ENCODE results near the gene SYT13.
"Not testable (repeated sequence)": the region's sequence is repeated elsewhere in the genome, so short reads cannot be mapped to it uniquely, and the experiment has no call there.

Gene SYT13

DNA sequence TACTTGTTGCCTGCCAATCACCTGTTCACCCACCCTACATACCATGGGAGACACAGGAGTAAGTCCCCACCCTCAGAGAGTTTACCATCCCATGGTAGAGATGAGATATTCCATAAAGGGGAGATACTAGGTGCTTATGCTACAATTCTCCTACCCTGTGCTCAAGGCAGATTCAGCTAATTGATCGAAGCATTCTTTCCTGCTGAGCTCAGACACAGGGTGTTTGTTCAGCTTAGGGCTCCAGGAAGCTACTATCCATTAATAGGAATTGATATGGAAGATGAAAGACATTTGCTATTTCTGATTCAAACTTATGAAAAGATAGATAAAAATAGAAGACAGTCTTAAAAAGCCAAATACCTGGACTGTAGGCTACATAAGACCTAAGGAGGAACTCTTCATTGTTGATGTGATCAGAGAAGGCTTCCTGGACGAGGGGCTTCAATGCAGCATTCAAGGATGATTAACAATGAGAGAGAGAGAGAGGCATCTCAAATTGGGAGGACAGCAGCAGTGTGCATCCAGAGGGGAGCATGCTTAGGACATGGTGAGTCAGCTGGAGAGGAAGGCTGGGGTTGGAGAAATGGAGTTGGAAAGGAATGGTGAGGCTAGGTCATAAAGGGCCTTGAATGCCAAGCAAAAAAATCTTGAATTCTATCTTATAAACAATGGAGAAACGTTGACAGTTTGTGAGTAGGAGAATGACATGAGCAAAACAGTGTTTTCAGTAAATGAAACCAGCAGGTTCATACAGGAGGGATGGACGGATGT, 15.0 kb downstream of the SYT13 start:
- DNase-seq: no peak

DNA sequence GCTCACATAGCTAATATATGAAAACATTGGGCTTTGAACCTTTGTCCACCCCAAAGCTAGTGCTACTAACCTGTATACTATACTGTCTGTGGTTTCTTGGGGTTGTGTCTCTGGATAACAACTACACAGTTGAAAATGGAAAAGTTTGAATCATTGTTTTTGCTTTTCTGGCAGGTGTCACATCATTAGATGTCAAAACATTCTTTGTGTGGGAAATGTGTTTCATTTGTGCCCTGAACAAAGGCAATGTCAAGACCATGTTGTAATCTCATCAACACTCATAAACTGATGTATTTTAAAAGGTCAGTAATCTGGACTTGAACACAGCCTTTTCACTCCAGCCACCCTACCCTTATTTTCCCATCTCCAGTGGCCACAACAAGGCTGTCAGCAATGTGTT, 16.5 kb downstream of the SYT13 start:
- DNase-seq: no peak

DNA sequence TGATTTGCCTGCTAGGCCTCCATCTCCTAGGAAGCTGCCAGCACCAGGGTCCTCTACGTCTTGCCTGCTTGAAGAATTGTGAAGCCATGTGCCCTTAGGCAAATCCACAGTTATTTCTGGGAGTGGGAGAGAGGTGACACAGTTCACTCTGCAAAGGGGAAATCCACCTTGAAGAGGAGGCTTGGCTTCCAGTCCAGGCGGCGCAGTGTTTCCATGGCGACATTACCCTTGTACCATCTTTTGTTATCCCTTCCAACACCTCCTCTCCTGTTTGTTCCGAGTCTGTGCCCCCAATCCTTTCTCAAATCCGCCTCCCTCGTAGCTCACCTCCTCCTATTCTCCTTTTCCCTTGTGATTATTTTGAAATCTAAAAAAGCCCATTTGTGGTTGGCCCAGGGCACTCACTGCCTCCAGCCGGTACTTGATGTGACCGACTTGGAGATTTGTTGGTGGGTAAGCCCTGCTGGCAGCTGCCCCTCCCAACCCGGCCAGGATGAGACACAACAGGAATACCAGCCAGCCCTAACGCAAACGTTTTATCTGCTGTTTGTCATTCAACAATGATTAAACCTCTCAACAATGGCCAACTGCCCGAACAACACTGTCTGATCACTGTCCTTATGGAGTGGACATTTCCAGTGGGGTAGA, 18.4 kb downstream of the SYT13 start:
- DNase-seq: no peak

DNA sequence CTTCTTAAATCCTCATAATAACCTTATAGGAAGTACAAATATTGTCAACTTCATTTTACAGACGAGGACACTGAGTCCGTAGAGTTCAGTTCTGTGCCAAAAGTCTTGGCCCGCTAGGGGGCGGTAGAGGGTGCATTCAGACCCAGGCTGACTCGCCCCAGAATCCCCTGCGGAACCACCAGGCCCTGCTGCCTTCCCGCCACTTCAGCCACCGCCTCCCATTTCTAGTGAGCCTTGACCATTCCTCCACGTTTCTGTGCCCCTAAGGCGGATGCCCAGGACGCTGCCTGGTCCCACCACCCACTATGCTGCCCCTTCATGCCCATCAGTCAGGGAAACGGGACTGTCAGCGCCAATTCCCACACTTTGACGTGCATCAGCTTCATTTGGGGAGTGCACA, 19.1 kb downstream of the SYT13 start:
- no peak for DNase-seq

DNA sequence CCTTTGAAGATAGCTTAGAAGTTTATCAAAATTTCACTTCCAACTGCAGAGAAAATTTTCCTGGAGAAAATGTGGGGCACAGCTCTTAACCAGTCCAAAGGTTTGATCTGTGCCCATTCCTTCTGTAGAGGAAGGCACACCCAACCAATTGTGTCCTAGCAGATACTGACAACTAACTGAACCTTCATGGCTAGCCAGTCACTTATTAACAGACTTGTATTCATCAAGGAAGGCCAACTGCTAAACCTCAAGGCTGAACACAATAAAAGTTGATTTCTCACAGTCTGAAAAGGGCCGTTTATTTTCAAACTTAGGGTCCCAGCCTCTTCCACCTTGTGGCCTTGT, 19.5 kb downstream of the SYT13 start:
- DNase-seq: no peak

DNA sequence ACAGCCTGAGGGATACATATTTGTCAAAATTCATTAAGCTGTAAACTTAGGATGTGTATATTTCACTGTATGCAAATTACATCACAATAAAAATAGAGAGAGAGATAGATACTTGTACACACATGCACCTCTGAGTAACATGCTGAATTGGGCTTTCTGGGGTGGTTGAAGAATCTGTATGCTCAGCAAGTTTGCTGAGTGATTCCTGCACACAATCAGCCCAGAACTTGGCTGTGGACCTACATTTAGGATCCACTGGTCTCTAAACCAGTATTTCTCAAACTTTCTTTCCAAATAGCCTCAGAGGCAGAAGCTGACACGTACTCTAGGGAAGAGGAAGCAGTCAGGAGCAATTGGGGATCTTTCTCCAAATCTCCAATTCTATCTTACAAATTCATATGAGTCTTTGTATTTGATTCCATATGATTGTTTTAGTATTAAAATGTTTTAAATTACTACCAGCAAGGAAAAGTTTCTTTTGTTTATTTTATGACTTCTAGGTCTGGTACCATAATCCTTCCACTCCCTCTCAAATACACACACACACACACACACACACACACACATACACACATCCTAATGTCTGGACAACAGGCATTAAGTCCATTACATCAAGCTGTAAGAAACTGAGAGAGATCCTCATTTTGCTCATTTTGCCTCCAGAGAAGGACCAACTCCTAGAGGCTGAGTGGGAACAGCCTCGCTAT, 20.0 kb downstream of the SYT13 start:
- no peak for DNase-seq

DNA sequence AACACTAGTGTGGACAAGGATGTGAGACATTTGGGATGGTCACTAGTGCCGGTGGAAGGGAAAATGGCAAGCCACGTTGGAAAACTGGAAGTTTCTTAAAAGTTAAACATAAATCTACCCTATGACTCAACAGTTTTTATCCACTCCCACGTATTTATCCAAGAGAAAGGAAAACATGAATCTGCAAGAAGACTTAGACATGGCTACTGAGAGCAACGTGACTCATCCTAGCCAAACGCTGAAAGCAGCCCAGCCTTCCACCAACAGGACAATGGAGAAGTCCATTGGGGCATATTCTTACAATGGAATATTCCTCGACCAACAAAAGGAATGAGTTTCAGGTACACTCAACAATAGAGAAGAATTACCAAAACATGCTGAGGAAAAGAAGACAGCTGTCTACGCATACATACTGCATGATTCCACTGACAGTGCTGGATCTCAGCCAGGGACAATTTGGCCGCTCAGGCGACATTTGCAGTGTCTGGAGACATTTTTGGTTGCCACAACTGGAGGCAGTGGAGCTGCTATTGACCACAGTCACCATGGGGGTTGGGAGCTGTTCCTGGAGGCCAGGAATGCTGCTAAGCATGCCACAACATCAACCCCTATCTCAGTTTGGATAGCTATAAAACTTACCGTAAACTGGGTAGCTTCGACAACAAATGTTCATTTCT, 21.2 kb downstream of the SYT13 start:
- peak; percentile 68 for DNase-seq

DNA sequence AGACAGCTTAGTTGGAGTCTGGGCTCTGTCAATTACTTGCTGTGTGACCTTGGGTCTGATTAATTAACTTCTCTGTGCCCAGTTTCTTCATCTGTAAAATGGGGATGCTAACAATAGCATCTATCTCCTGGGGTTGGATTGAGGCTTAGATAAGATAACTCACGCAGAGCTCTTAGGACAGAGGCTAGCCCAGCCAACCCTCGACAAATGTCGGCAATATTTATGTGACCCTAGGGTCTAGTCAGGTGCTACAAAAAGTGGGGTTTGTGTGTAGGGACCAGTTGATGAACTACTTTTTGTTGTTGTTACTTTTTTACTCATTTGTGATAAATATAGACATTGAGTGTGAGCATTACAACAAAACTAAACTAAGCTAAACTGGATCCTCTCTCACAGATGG, 22.4 kb downstream of the SYT13 start:
- no peak for DNase-seq

DNA sequence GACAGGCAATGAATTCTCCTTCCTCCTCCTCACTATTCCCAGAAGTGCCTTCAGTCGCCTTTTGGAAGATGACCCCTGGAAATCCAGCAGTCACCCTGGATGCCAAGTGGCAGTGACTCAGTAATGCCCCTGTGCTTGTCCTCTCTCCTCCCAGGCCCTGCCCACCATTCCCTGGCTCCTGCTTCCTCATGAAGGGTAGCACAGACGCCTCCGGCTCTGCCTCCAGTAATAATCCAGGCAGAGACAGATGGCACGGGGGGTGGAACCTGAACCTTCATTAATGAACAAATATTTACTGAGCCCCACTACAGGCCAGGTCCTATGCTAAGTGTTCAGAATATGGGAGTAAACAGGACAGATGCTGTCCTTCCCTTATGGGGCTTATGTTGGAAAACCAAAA, 23.2 kb downstream of the SYT13 start:
- no peak for DNase-seq

DNA sequence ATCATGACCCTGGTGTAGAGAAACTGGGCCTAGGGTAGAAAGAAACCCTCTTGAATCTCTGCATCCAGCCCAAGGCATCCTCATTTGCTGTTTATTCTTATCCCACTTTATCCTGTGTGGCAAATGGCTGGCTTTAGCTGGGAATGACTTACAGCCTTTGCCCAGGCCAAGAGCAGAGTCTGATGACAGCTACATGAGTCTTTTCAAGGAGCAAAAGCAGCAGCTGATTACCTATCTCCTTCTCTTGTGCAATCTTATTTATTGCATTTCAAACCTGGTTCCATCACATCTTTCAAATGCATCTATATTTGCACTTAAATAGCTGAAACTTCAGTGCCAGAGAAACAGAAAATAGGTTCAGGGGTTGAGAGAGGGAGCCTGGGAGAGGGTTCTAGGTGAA, 26.1 kb downstream of the SYT13 start:
- no peak for DNase-seq

DNA sequence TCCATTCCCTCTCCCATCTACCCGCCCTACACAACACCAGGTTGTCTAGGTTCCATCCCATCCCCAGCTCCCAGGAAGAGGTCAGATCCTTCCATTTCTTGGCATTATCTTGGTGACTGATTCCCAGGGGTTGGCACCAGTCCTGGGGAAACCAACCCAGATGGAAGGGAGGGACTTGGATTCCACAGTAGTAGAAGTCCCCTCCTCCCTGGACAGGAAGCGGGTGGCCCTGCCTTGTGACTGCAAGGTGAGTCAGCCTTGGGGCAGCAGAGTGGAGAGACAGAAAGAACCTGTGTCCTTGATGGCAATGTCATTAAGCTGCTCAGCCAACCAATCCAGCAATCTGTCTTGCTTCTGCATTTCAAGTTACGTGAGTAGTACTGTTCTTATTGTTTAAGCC, 26.5 kb downstream of the SYT13 start:
- DNase-seq: no peak

DNA sequence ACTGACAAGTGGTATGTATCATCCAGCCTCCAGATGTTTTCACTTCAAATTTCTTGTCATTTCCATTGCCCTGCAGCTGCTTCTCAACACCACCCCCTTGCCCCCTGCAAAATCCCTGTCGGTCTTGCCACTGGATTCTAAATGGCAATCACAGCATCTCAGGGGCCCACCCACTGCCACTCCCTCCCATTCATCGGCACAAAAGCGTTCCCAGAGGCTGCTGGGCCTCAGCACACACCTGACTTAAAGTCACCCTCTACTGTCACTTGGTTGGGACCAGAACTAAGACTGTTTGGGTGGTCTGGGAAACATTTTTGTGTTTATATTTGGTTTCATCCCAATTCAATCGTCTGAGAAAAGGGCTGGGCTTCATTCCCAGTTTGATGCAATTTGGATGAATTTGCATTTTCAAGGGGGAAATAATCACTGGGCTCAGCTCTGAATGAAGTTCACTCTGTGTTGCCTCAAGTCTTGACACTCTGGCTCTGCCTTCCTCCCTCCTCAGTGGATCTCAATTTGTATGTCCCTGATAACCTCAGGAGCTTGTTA, 27.1 kb downstream of the SYT13 start:
- no peak for DNase-seq

DNA sequence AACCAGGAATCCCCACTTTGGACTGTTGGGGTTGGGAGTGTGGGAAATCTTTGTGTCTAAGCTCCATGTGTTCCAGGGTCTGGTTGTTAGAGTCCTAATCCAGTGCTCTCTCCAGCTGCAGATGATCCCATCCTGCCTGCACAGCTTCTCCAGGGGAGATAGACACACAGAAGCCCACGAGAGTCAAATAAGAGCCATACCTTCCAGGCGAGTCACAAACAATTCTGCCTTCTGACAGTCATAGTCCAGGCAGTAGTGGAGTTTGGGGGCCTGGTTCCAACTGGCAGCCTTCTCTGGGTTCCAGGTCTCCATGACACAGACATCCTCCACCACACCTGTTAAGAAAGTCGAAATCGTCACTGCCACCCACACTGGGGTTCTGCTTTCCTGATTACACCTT, 32.1 kb downstream of the SYT13 start:
- DNase-seq: peak; percentile 23

DNA sequence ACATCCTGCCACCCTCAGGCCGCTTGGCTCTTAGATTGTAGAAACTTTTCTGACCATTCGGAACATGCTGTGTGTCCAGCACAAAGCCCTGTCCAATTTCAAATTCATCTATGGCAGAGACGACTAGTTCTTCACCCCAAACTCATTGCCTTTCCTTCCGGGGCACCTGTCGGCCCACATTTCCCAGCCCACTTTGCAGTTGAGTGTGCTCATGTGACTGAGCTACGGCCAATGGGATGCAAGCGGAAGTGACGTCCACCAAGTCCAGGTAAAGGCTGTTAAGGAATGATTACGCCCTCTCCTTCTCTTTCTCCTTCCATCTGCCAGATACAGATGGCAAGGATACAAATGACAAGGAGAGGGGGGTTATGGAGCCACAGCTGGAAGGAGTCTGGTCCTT, 32.5 kb downstream of the SYT13 start:
- DNase-seq: no peak

DNA sequence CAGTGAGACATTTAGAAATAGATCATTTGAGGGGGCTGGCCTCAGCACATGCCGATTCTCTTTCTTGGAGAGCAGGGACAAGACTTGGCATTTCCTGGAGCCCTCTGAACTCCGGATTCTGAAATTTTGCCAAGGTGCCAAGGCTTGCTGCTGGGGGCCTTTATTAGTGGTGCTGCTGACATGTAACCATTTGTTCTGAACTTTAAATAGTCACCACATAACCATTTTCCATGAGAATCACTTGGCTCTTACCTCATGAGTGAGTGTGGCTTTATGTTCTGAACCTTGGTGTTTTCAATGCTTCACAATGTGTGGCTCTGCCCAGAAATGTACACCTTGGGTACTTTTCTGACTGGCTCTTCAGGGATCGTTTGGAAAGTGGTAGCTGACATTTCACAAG, 33.3 kb downstream of the SYT13 start:
- DNase-seq: no peak

DNA sequence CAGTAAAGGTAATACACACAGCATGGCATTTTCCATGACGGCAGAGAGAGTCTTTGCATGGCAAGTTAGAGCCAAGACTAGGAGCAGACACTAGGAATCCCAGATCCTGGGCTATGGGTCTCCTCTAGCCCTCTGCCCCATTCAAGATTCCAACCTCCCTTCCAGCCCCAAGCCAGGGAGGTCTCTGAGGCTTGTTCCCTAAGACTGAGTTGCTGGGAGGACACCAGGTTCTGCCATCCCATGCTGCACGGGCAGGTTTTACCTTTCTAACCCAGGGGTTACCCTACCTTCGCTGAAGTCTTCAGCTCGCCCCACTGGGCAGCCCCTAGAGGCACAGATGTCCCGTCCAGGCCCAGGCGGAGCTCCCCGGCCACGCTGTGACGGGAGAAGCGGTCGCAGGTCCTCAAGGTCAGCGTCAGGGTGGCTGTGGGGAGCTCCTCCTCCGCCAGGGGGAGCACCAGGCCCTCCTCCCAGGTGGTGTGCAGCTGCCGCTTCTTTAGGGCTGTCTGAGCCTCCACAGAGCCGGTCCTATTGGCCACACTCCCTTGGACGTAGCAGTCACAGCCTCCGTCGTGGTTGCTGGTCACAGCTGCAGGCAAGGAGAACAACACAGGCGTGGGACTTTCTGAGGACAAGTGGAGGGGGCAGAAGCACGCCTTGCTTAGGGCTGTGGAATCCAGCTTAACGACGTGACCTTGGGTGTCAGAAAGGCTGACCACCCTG, 33.8 kb downstream of the SYT13 start:
- peak; percentile 18 for DNase-seq

DNA sequence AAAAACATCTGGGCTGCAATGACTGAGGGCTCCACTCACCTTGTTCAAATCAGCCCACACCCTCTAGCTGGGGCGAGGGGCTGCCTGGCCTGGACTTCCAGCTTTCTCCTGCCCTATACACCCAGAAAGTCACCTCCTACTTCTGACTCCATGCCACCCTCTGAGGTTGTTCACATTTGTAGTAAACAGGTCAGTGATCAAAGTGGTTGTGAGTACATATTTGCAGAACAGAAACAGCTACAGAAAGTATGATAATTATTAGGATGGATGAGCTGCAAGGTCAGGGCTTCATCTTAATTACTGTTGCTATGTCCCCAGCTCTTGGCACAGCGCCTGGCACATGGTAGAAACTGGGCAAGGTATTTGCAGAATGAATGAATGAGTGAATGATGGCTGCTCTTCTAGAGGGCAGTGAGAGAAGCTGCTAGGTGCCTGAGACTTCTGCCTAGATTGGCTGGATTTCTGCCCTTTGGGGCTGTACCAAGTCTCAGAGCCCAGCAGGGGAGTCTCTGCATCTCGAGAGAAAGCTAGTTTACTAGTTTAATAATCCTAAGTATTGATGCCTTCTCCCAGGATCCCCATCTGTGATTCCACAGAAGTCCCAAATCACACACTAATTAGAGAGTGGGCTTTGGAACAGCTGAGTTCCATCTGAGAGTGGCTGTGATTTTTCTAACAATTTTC, 36.0 kb downstream of the SYT13 start:
- DNase-seq: no peak

DNA sequence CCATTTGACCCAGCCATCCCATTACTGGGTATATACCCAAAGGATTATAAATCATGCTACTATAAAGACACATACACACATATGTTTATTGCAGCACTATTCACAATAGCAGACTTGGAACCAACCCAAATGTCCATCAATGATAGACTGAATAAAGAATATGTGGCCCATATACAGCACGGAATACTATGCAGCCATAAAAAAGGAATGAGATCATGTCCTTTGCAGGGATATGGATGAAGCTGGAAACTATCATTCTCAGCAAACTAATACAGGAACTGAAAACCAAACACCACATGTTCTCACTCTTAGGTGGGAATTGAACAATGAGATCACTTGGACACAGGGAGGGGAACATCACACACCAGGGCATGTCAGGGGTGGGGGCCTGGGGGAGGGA, 36.8 kb downstream of the SYT13 start:
- not testable (repeated sequence) for DNase-seq

DNA sequence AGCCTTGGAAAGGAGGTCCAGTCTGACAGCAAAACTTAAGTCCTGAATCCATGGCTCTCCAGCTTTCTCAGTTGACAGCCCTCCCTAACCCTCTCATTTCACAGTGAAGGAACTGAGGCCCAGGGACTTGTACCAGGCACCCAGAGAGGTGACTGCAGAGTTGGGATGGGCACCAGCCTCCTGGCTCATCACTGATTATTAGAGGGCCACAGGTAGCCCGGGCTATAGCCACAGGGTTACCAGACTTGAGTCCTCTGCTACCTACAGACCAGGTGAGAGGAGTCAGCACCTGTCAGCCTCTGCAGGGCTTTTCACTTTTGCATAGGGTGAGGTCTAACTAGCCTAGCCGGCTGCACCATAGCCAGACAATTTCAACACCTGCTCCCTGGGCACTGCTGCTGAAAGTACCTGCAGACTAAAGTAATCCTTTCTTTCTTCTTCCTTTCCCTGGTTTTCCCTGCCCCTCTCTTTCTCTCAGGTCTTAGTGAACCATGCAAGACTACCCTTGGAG, 37.6 kb downstream of the SYT13 start:
- DNase-seq: no peak

DNA sequence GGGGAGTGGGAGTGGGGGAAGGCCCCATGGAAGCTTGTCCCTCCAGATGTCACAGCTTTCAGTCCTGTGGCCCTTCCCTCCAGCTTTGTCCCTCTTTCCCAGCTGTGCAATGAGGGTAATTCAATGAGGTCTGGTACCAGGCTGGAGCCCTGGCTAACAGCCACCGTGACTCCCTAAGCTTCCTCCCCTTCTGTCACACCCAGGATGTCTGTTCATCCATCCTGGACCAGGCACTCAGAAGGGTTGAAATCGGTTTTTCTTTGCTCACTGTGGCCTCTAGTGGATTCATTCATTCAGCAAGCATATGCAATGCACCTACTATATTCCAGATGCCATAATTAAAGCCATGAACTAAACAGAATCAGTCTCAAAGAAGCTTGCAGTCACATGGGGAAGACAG, 38.7 kb downstream of the SYT13 start:
- DNase-seq: no peak

DNA sequence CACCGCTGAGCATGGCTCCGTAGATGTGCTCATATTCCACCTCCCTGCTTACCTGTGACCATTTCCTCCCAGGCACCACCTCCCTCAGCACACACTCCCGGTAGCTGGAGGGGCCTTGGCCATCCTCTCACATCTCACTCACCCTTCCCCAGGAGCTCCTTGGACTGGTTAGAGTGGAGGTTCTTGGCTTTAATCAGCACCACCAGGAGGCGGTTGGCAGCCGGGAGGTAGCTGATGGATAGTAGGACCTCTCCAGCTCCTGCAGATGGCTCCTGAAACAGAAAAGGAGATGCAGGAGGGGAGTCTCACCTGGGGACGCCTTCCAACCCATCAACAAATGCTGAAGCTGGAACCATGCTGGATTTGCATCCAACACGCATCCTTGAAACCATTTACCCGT, 39.9 kb downstream of the SYT13 start:
- DNase-seq: no peak
